ENCODE data around the gene CEP63.

Gene CEP63

GRCh38 chr3:134610432-134611385 lies 124.9 kb downstream of the CEP63 start:
- DNase-seq = no peak

- no peak for DNase-seq
Measured at GRCh38 chr3:134611516-134611915, 125.7 kb downstream of the CEP63 start.

GRCh38 chr3:134613006-134613520 lies 127.2 kb downstream of the CEP63 start:
- DNase-seq = no peak

GRCh38 chr3:134614955-134615354 lies 129.1 kb downstream of the CEP63 start:
- DNase-seq = no peak

GRCh38 chr3:134615743-134616142 lies 129.9 kb downstream of the CEP63 start:
- DNase-seq = no peak

GRCh38 chr3:134617608-134618477 lies 132.0 kb downstream of the CEP63 start:
- no peak for DNase-seq

GRCh38 chr3:134618478-134619300 lies 132.8 kb downstream of the CEP63 start:
- DNase-seq = no peak

GRCh38 chr3:134619301-134619615 lies 133.4 kb downstream of the CEP63 start:
- DNase-seq = no peak

GRCh38 chr3:134619884-134620445 lies 134.1 kb downstream of the CEP63 start:
- no peak for DNase-seq

- no peak for DNase-seq
Measured at GRCh38 chr3:134620476-134621115, 134.7 kb downstream of the CEP63 start.

GRCh38 chr3:134621854-134622253 lies 136.0 kb downstream of the CEP63 start:
- no peak for DNase-seq

- DNase-seq = no peak
Measured at GRCh38 chr3:134622806-134623365, 137.0 kb downstream of the CEP63 start.

- DNase-seq = no peak
Measured at GRCh38 chr3:134623615-134624245, 137.9 kb downstream of the CEP63 start.
